Neural cell (in vitro differentiated cells): ENCODE data around the gene STAB1. TPM values are rescaled to one million over a fixed set of nuclear protein-coding genes. Genes with fewer than 3 reads are reported as not detected.

Source experiments
- H2AFZ ChIP-seq: fragments of 200-600, 300-800 bp; sonication (generic), shearing (Covaris generic); 2 replicates; pipeline ENCODE4 v1.6.0; 2014; ENCODE audit warnings: low read depth, mild to moderate bottlenecking, antibody characterized with exemption, low read length, moderate library complexity
- H3F3A ChIP-seq: fragments of 200-600 bp; shearing (Covaris generic); 2 replicates; pipeline ENCODE4 v1.6.1; 2016; ENCODE audit warnings: mild to moderate bottlenecking, moderate library complexity, mixed read lengths, antibody characterized with exemption, low read length; ENCODE audit not compliant: insufficient read depth, poor library complexity, severe bottlenecking
- H3K27ac ChIP-seq: fragments of 200-600, 300-800 bp; sonication (generic), shearing (Covaris generic); 2 replicates; pipeline ENCODE4 v1.5.1; 2014; ENCODE audit warnings: mild to moderate bottlenecking, low read length, moderate library complexity
- H3K27me3 ChIP-seq: fragments of 300-800, 200-600 bp; sonication (generic), shearing (Covaris generic); 2 replicates; pipeline ENCODE4 v1.6.0; 2014; ENCODE audit warnings: mild to moderate bottlenecking, low read depth, low read length, moderate library complexity; ENCODE audit not compliant: insufficient read depth
- H3K36me3 ChIP-seq: fragments of 300-800, 200-600 bp; sonication (generic), shearing (Covaris generic); 2 replicates; pipeline ENCODE4 v1.5.1; 2014; ENCODE audit warnings: mild to moderate bottlenecking, antibody characterized with exemption, low read length, moderate library complexity; ENCODE audit not compliant: insufficient read depth
- H3K4me2 ChIP-seq: fragments of 300-800, 200-600 bp; sonication (generic), shearing (Covaris generic); 2 replicates; pipeline ENCODE4 v1.6.0; 2014; ENCODE audit warnings: mild to moderate bottlenecking, low read length
- H3K4me3 ChIP-seq: fragments of 300-800, 200-600 bp; sonication (generic), shearing (Covaris generic); 2 replicates; pipeline ENCODE4 v1.5.1; 2014; ENCODE audit warnings: mild to moderate bottlenecking, low read length, moderate library complexity
- H3K79me2 ChIP-seq: fragments of 200-600 bp; shearing (Covaris generic); replicated peaks from 2 replicates; pipeline ENCODE4 v1.6.0; 2014; ENCODE audit warnings: mild to moderate bottlenecking, low read length, moderate library complexity; ENCODE audit not compliant: insufficient read depth
- H3K9ac ChIP-seq: fragments of 300-800, 200-600 bp; sonication (generic), shearing (Covaris generic); 2 replicates; pipeline ENCODE4 v1.6.1; 2016; ENCODE audit warnings: mild to moderate bottlenecking, low read length, mixed read lengths
- H3K9me2 ChIP-seq: fragments of 200-600 bp; shearing (Covaris generic); 2 replicates; pipeline ENCODE4 v1.6.1; 2016; ENCODE audit warnings: mild to moderate bottlenecking, low read length, mixed read lengths; ENCODE audit not compliant: insufficient read depth
- H3K9me3 ChIP-seq: fragments of 200-600, 300-800 bp; sonication (generic), shearing (Covaris generic); 2 replicates; pipeline ENCODE4 v1.6.1; 2016; ENCODE audit warnings: mild to moderate bottlenecking, mixed run types, low read length, moderate library complexity, mixed read lengths
- H4K20me1 ChIP-seq: fragments of 200-600 bp; shearing (Covaris generic); 2 replicates; pipeline ENCODE4 v1.6.1; 2016; ENCODE audit warnings: mild to moderate bottlenecking, mixed run types; ENCODE audit not compliant: insufficient read depth
- EP300 ChIP-seq: fragments of 450-650 bp; conservative IDR thresholded peaks from 2 replicates; pipeline ENCODE4 v1.6.1; 2014; ENCODE audit warnings: antibody characterized with exemption, mild to moderate bottlenecking, moderate library complexity; ENCODE audit not compliant: poor library complexity, severe bottlenecking
- EZH2 ChIP-seq: fragments of 200-600, 300-800 bp; shearing (Covaris generic), sonication (generic); IDR thresholded peaks from 2 replicates; pipeline ENCODE4 v1.6.1; 2014; ENCODE audit warnings: antibody characterized with exemption, low read length, borderline replicate concordance, mild to moderate bottlenecking; ENCODE audit not compliant: insufficient read depth, poor library complexity, severe bottlenecking
- MXI1 ChIP-seq: fragments of 450-650 bp; conservative IDR thresholded peaks from 2 replicates; pipeline ENCODE4 v1.6.1; 2014; ENCODE audit warnings: antibody characterized with exemption, mild to moderate bottlenecking; ENCODE audit not compliant: poor library complexity, severe bottlenecking
- POLR2AphosphoS5 ChIP-seq: IDR thresholded peaks from 2 replicates; pipeline ENCODE4 v1.6.1; 2012
- RAD21 ChIP-seq: fragments of 450-650 bp; conservative IDR thresholded peaks from 2 replicates; pipeline ENCODE4 v1.6.1; 2014; ENCODE audit warnings: antibody characterized with exemption, mild to moderate bottlenecking, moderate library complexity
- SMC3 ChIP-seq: fragments of 450-650 bp; conservative IDR thresholded peaks from 2 replicates; pipeline ENCODE4 v1.6.1; 2014; ENCODE audit warnings: antibody characterized with exemption, mild to moderate bottlenecking, moderate library complexity; ENCODE audit not compliant: poor library complexity
- TAF1 ChIP-seq: IDR thresholded peaks from 2 replicates; pipeline ENCODE4 v1.6.1; 2012; ENCODE audit warnings: low read depth
- polyA plus RNA-seq: library from polyadenylated mRNA; depleted of rRNA; stranded (reverse); fragments of >200 nt; gene quantifications from 2 replicates; pipeline ENCODE4 v1.2.3, GENCODE V29; 2014
- TF ChIP-seq, protein P1 (sequence below): fragments of 450-650 bp; IDR thresholded peaks from 2 replicates; pipeline ENCODE4 v1.5.1; 2014; ENCODE audit warnings: antibody characterized with exemption, mild to moderate bottlenecking, moderate library complexity; ENCODE audit not compliant: poor library complexity, severe bottlenecking
- TF ChIP-seq, protein P2 (sequence below): IDR thresholded peaks from 2 replicates; pipeline ENCODE4 v1.6.1; 2012; ENCODE audit warnings: borderline replicate concordance

Gene STAB1
- polyA plus RNA-seq, 1 donor from 2014 or later: 0.28 TPM

DNA sequence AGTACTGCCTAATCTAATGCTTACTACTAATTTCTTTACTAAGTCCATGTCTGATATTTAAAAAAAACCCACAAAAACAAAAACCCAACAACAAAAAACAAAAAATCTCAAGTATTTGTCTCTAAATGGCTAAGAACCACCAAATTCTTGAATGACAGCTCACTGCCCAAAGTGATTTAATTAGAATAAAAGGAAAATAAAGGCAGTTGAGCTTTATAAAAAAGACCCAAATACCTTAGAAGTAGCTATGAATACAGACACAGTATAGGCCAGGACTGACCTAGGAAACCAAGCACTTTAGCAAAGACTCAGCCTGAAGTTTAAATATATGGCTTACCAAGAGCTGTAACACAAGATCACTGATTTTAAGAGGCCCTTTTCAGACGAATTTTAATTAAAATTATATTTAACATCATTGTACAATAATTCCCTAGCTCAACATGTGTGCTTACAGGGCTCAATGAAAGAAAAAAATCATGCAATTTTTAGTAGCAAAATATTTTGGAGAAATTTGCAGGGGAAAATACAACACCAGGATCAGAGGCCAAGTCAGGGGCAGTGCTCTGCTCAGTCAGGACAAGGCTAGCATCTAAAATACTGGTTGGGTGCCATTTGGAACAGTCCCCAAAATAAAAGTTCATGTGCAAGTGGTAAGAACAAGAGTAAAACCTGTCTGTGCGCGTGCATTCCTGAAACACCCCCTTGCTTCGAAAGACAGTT lies 66.0 kb downstream of the STAB1 start:
- peaks cover 3% of the 10 kb centered on the region for H3K79me2 ChIP-seq
- H2AFZ ChIP-seq: no peak overlapping the region
- no peak overlapping the region for H3K4me2 ChIP-seq
- H4K20me1 ChIP-seq: no peaks in the 10 kb centered on the region
- H3K9ac ChIP-seq: no peak overlapping the region
- no peaks in the 10 kb centered on the region for H3K27me3 ChIP-seq
- TF ChIP-seq MXI1 (no peak), EZH2 (no peak), SMC3 (no peak), POLR2AphosphoS5 (no peak), TAF1 (no peak), RAD21 (no peak), EP300 (no peak)
- TF ChIP-seq, protein P1, sequence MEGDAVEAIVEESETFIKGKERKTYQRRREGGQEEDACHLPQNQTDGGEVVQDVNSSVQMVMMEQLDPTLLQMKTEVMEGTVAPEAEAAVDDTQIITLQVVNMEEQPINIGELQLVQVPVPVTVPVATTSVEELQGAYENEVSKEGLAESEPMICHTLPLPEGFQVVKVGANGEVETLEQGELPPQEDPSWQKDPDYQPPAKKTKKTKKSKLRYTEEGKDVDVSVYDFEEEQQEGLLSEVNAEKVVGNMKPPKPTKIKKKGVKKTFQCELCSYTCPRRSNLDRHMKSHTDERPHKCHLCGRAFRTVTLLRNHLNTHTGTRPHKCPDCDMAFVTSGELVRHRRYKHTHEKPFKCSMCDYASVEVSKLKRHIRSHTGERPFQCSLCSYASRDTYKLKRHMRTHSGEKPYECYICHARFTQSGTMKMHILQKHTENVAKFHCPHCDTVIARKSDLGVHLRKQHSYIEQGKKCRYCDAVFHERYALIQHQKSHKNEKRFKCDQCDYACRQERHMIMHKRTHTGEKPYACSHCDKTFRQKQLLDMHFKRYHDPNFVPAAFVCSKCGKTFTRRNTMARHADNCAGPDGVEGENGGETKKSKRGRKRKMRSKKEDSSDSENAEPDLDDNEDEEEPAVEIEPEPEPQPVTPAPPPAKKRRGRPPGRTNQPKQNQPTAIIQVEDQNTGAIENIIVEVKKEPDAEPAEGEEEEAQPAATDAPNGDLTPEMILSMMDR: no peak
- TF ChIP-seq, protein P2, sequence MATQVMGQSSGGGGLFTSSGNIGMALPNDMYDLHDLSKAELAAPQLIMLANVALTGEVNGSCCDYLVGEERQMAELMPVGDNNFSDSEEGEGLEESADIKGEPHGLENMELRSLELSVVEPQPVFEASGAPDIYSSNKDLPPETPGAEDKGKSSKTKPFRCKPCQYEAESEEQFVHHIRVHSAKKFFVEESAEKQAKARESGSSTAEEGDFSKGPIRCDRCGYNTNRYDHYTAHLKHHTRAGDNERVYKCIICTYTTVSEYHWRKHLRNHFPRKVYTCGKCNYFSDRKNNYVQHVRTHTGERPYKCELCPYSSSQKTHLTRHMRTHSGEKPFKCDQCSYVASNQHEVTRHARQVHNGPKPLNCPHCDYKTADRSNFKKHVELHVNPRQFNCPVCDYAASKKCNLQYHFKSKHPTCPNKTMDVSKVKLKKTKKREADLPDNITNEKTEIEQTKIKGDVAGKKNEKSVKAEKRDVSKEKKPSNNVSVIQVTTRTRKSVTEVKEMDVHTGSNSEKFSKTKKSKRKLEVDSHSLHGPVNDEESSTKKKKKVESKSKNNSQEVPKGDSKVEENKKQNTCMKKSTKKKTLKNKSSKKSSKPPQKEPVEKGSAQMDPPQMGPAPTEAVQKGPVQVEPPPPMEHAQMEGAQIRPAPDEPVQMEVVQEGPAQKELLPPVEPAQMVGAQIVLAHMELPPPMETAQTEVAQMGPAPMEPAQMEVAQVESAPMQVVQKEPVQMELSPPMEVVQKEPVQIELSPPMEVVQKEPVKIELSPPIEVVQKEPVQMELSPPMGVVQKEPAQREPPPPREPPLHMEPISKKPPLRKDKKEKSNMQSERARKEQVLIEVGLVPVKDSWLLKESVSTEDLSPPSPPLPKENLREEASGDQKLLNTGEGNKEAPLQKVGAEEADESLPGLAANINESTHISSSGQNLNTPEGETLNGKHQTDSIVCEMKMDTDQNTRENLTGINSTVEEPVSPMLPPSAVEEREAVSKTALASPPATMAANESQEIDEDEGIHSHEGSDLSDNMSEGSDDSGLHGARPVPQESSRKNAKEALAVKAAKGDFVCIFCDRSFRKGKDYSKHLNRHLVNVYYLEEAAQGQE: no peak
- no peaks in the 10 kb centered on the region for H3K9me3 ChIP-seq
- H3K27ac ChIP-seq: no peak overlapping the region
- peaks cover 6% of the 10 kb centered on the region for H3K36me3 ChIP-seq
- no peaks in the 10 kb centered on the region for H3F3A ChIP-seq
- no peaks in the 10 kb centered on the region for H3K9me2 ChIP-seq
- no peak overlapping the region for H3K4me3 ChIP-seq

DNA sequence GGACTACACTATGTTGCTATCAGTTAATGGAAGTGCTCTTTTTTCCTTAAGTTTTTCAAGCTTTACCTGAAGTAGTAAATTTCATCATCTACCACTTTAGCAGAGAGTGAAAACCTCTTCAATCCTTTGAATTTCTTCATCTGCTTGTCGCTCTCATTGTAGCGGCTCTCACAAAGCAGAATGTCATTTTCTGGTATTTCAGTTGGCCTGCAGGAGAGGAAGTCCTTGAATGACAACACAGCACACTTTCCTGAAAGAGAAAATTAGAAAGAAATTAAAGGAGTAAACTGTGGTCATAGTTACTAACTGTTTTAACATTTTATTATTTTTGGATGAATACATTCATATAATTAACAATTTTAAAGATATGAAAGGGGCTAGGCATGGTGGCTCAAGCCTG lies 68.8 kb downstream of the STAB1 start:
- Histone ChIP-seq H3K27ac (no peak overlapping the region), H3K9me2 (no peaks in the 10 kb centered on the region), H3K9ac (no peak overlapping the region), H4K20me1 (no peaks in the 10 kb centered on the region), H2AFZ (no peak overlapping the region), H3K36me3 (peaks cover 6% of the 10 kb centered on the region), H3K79me2 (peaks cover 3% of the 10 kb centered on the region), H3K4me3 (no peak overlapping the region), H3K27me3 (no peaks in the 10 kb centered on the region), H3F3A (no peaks in the 10 kb centered on the region), H3K9me3 (no peaks in the 10 kb centered on the region), H3K4me2 (no peak overlapping the region)
- no peak for TF ChIP-seq RAD21
- no peak for TF ChIP-seq POLR2AphosphoS5
- no peak for TF ChIP-seq MXI1
- no peak for TF ChIP-seq TAF1
- TF ChIP-seq SMC3: no peak
- no peak for TF ChIP-seq EZH2
- no peak for TF ChIP-seq EP300
- TF ChIP-seq, protein P2: no peak
- TF ChIP-seq, protein P1: no peak
